ENCODE data around the gene GDPD5. TPM values are rescaled to one million over a fixed set of nuclear protein-coding genes. Genes with fewer than 3 reads are reported as not detected.

GDPD5 gene
- total RNA-seq, 2 experiments from 2014 or later, result 13.5 to 57.3 TPM

DNA sequence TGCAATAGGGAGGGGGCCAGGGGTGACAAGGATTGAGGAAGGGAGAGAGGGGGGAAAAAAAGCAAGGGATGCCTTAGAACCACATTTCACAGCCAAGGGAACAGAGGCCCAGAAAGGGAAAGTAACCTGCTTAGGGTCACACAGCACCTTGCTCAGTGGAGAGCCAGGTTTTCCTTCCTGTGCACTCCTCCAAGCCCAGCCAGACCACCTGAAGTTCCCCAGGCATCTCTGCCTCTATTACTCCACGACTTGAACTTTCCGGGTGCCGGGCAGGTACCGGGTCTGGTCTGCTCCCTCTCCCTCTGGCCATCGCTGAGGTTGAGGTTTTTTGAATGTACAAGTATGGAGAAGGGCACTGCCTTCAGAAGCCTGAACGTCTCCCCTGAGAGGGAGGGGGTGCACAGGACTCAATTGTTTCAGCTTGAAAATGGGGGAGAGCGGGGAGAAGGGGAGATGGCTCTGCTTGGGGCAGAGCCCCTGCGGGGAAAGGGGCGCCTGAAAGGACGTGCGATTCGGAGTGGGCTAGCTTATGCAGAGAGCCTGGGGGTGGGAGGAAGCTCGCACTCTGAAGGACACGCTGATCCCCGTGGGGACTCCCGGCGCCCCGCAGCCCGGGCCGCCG, 35.8 kb upstream of the GDPD5 start:
- H2AFZ ChIP-seq (ENCODE audit: low read length), result no peak overlapping the region
- intact Hi-C loops (cut with micrococcal nuclease; ENCODE audit: unreplicated experiment), result no loop called here
- ChIA-PET CTCF (ENCODE audit: unreplicated experiment) (interaction anchor here (0.6 kb wide), 2 partner anchors 122 to 623 kb away, joined by 6 read pairs; no protein-coding TSS in a partner anchor), POLR2A (interaction anchor here (0.6 to 0.7 kb wide), 2 partner anchors 74 to 102 kb away, joined by 3 read pairs; no protein-coding TSS in a partner anchor)
- H3K9me2 ChIP-seq (ENCODE audit: insufficient read depth, low read length), result no peaks in the 10 kb centered on the region
- no peaks in the 10 kb centered on the region for H3K4me1 ChIP-seq (ENCODE audit: insufficient read depth, low read length, poor library complexity, severe bottlenecking)
- H3K79me2 ChIP-seq (ENCODE audit: insufficient read depth, low read depth, low read length), result no peaks in the 10 kb centered on the region
- no peak overlapping the region for H3K4me3 ChIP-seq (ENCODE audit: low read depth, low read length, poor library complexity, severe bottlenecking)
- TF ChIP-seq EZH2phosphoT487 (IDR thresholded peaks at IDR 0.05; ENCODE audit: borderline replicate concordance, low read depth, low read length), result no peak
- no peak for TF ChIP-seq CTCF (conservative IDR thresholded peaks at IDR 0.05; ENCODE audit: low read length)
- H3K36me3 ChIP-seq (ENCODE audit: insufficient read depth, low read length), result no peaks in the 10 kb centered on the region
- no peaks in the 10 kb centered on the region for H4K20me1 ChIP-seq (ENCODE audit: insufficient read depth, low read length)
- H3K4me2 ChIP-seq (ENCODE audit: low read length), result no peak overlapping the region
- no peaks in the 10 kb centered on the region for H3K9me3 ChIP-seq (ENCODE audit: low read length)
- no peak for DNase-seq (ENCODE audit: low spot score)
- H3K27ac ChIP-seq (ENCODE audit: low read depth, low read length, poor library complexity, severe bottlenecking), result no peak overlapping the region
- no TSS peak for BruUV-seq (replicated peaks)

DNA sequence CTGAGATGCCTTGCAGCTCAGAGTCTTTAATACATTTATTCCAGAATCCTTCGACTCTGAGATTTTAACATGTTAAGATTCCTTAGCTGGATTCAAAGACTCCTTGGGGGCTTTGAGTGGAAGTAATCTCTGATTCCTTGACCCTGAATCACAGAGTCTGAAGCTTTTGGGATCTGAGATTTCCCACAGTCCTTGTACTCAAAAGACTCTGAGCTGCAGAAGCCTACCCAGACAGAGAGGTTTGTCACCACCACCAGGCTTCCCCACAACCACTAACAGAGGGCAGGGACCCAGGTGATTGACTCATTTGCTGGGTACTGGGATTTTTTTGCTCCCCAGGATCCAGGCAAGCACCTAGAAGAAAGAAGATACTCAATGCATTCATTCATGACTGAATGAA, 34.9 kb upstream of the GDPD5 start:
- TF ChIP-seq CTCF (conservative IDR thresholded peaks at IDR 0.05; ENCODE audit: low read length) (no peak), EZH2phosphoT487 (IDR thresholded peaks at IDR 0.05; ENCODE audit: borderline replicate concordance, low read depth, low read length) (no peak)
- CTCF ChIA-PET (ENCODE audit: unreplicated experiment), result interaction anchor here (0.6 to 0.7 kb wide), 3 partner anchors 109 to 624 kb away, joined by 3 to 6 read pairs (median 6); no protein-coding TSS in a partner anchor
- Histone ChIP-seq H4K20me1 (ENCODE audit: insufficient read depth, low read length) (no peaks in the 10 kb centered on the region), H3K4me1 (ENCODE audit: insufficient read depth, low read length, poor library complexity, severe bottlenecking) (no peaks in the 10 kb centered on the region), H3K36me3 (ENCODE audit: insufficient read depth, low read length) (no peaks in the 10 kb centered on the region), H3K9me2 (ENCODE audit: insufficient read depth, low read length) (no peaks in the 10 kb centered on the region), H3K4me2 (ENCODE audit: low read length) (no peak overlapping the region), H3K79me2 (ENCODE audit: insufficient read depth, low read depth, low read length) (no peaks in the 10 kb centered on the region), H2AFZ (ENCODE audit: low read length) (no peak overlapping the region), H3K27ac (ENCODE audit: low read depth, low read length, poor library complexity, severe bottlenecking) (no peak overlapping the region), H3K4me3 (ENCODE audit: low read depth, low read length, poor library complexity, severe bottlenecking) (no peak overlapping the region), H3K9me3 (ENCODE audit: low read length) (no peaks in the 10 kb centered on the region)
- POLR2A ChIA-PET, result interaction anchor here (0.7 to 1.5 kb wide), 3 partner anchors 10 to 272 kb away, joined by 3 read pairs; no protein-coding TSS in a partner anchor
- intact Hi-C loops (cut with micrococcal nuclease; ENCODE audit: unreplicated experiment), result no loop called here
- no TSS peak for BruUV-seq (replicated peaks)
- DNase-seq (ENCODE audit: low spot score), result no peak
